Measurements from ENCODE around the gene TFEB. TPM values are rescaled to one million over a fixed set of nuclear protein-coding genes. Genes with fewer than 3 reads are reported as not detected.

The TFEB gene
- polyA plus RNA-seq, 1 donor (not counting 4 experiments of a cell fraction or from before 2014, with no cell fraction given) = 4.3 TPM

GRCh38 chr6:41672016-41672415, 63.4 kb downstream of the TFEB start:
- dilution Hi-C loops (cut with MboI; ENCODE audit: extremely low pct_ligation_motif_present, low sequenced_read_pairs) = no loop called here
- H3K4me2 ChIP-seq (ENCODE audit: control insufficient read depth, extremely low read depth, insufficient read depth, low read depth, low read length) = no peak overlapping the region
- H2AFZ ChIP-seq (ENCODE audit: control insufficient read depth, low read length) = no peak overlapping the region
- TF ChIP-seq CTCF (optimal IDR thresholded peaks at IDR 0.05 in 1 of 3, IDR thresholded peaks at IDR 0.05 in 1 of 3, conservative IDR thresholded peaks at IDR 0.05 in 1 of 3; ENCODE audit: extremely low read depth in 1 of 3, insufficient read depth in 2 of 3, low read length in 3 of 3) (no peak), EZH2 (IDR thresholded peaks at IDR 0.05; ENCODE audit: low read length) (no peak)
- no peak overlapping the region for H3K27ac ChIP-seq (ENCODE audit: control insufficient read depth, insufficient read depth, low read length)
- FAIRE-seq (no peak), DNase-seq (ENCODE audit: low read depth, low spot score) (no peak)
- no peak overlapping the region for H3K9ac ChIP-seq (ENCODE audit: control insufficient read depth, extremely low read depth, insufficient read depth, low read length)
- no peak overlapping the region for H3K4me3 ChIP-seq (ENCODE audit: control insufficient read depth in 2 of 3, extremely low read depth in 1 of 3, insufficient read depth in 2 of 3, low read depth in 1 of 3, low read length in 3 of 3)
- no peaks in the 10 kb centered on the region for H3K36me3 ChIP-seq (ENCODE audit: control insufficient read depth in 2 of 2, extremely low read depth in 1 of 2, insufficient read depth in 2 of 2, low read length in 2 of 2)
- H3K9me3 ChIP-seq (ENCODE audit: control insufficient read depth, low read depth, low read length) = no peaks in the 10 kb centered on the region
- H3K9me1 ChIP-seq (ENCODE audit: control insufficient read depth, extremely low read depth, insufficient read depth, low read length) = no peaks in the 10 kb centered on the region
- no peaks in the 10 kb centered on the region for H3K79me2 ChIP-seq (ENCODE audit: control insufficient read depth, insufficient read depth, low read length)
- no peaks in the 10 kb centered on the region for H3K4me1 ChIP-seq (ENCODE audit: control insufficient read depth, extremely low read depth, insufficient read depth, low read length)
- no peaks in the 10 kb centered on the region for H4K20me1 ChIP-seq (ENCODE audit: control insufficient read depth, extremely low read depth, insufficient read depth, low read length)
- H3K27me3 ChIP-seq (ENCODE audit: control insufficient read depth, extremely low read depth, insufficient read depth, low read length) = peaks cover 27% of the 10 kb centered on the region

- DNase-seq (ENCODE audit: low read depth, low spot score) (no peak), FAIRE-seq (no peak)
- Histone ChIP-seq H3K4me3 (ENCODE audit: control insufficient read depth in 2 of 3, extremely low read depth in 1 of 3, insufficient read depth in 2 of 3, low read depth in 1 of 3, low read length in 3 of 3) (no peak overlapping the region), H3K4me1 (ENCODE audit: control insufficient read depth, extremely low read depth, insufficient read depth, low read length) (no peaks in the 10 kb centered on the region), H3K79me2 (ENCODE audit: control insufficient read depth, insufficient read depth, low read length) (no peaks in the 10 kb centered on the region), H3K4me2 (ENCODE audit: control insufficient read depth, extremely low read depth, insufficient read depth, low read depth, low read length) (no peak overlapping the region), H4K20me1 (ENCODE audit: control insufficient read depth, extremely low read depth, insufficient read depth, low read length) (no peaks in the 10 kb centered on the region), H3K9ac (ENCODE audit: control insufficient read depth, extremely low read depth, insufficient read depth, low read length) (no peak overlapping the region), H3K9me3 (ENCODE audit: control insufficient read depth, low read depth, low read length) (no peaks in the 10 kb centered on the region), H3K27me3 (ENCODE audit: control insufficient read depth, extremely low read depth, insufficient read depth, low read length) (peaks cover 30% of the 10 kb centered on the region), H3K9me1 (ENCODE audit: control insufficient read depth, extremely low read depth, insufficient read depth, low read length) (no peaks in the 10 kb centered on the region), H2AFZ (ENCODE audit: control insufficient read depth, low read length) (no peak overlapping the region), H3K27ac (ENCODE audit: control insufficient read depth, insufficient read depth, low read length) (no peak overlapping the region), H3K36me3 (ENCODE audit: control insufficient read depth in 2 of 2, extremely low read depth in 1 of 2, insufficient read depth in 2 of 2, low read length in 2 of 2) (no peaks in the 10 kb centered on the region)
- no peak for TF ChIP-seq CTCF (optimal IDR thresholded peaks at IDR 0.05 in 1 of 3, IDR thresholded peaks at IDR 0.05 in 1 of 3, conservative IDR thresholded peaks at IDR 0.05 in 1 of 3; ENCODE audit: extremely low read depth in 1 of 3, insufficient read depth in 2 of 3, low read length in 3 of 3)
- TF ChIP-seq EZH2 (IDR thresholded peaks at IDR 0.05; ENCODE audit: low read length) = no peak
- dilution Hi-C loops (cut with MboI; ENCODE audit: extremely low pct_ligation_motif_present, low sequenced_read_pairs) = no loop called here
These were observed 64.0 kb downstream of the TFEB start for GRCh38 chr6:41671376-41671775.
